Body of pancreas (tissue), 4 donors: ENCODE data around the gene FRMPD2.

Source experiments
- CTCF ChIP-seq, 7 experiments: fragments of 450-650 bp in 4 of 7; fragments of 200-600 bp in 3 of 7; sonication (generic) in 3 of 7; IDR thresholded peaks; one replicate each; pipeline ENCODE4 v1.5.1; 2016 to 2019; ENCODE audit warnings: antibody characterized with exemption in 7 of 7
- POLR2A ChIP-seq, 3 donors: fragments of 450-650 bp; IDR thresholded peaks; one replicate each; pipeline ENCODE4 v1.6.1; 2016; ENCODE audit warnings: antibody characterized with exemption in 3 of 3, mild to moderate bottlenecking in 2 of 3

- no peak for TF ChIP-seq CTCF (IDR thresholded peaks at IDR 0.05)
- TF ChIP-seq POLR2A (IDR thresholded peaks at IDR 0.05): no peak
Observed at GRCh38 chr10:48195803-48196202, 78.7 kb downstream of the FRMPD2 start.
